Activated naive CD4-positive, alpha-beta T cell treated with anti-CD3 and anti-CD28 coated beads, Interleukin-2, amount 50 U/mL, for 16 hours (primary cell): ENCODE data around the gene CADM3.
A peak's percentile ranks its signal among the peaks of the same experiment; 100 is the strongest.

Experiments
- DNase-seq: peaks from one replicate; pipeline ENCODE4 v3.0.0-alpha.2; 2020

CADM3 gene

GRCh38 chr1:159207774-159208173 lies 36.4 kb downstream of the CADM3 start:
- no peak for DNase-seq

DNA sequence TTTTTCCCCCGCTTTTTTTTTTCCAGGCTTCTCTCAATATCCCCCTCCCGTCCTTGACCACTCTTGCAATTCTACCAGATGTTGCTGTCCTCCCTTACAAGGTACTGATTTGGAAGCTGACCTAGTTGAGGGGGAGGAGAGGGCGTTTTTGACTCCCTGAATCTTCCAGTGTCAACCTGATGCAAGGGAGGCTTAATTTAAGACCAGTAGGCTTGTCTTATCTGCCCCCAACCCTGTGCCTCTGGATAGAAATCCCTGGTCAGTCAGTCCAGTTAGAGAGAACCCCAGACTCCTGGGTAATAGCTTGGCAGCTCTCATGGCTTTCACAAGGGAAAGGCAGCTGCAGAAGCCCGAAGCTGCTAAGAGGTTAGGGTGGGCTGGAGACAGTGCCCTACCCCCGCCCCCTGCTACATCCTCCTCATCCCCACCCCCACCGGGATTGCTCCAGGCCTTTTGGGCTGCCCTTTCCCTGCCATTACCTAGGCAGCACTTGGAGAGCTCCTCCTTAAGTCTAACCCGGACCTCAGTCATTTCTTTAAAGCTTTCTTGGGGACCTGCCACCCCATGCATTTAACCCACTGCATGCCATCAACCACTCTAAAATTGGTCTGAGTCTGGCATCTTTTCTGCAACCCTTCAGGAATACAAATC lies 36.9 kb downstream of the CADM3 start:
- DNase-seq: no peak

DNA sequence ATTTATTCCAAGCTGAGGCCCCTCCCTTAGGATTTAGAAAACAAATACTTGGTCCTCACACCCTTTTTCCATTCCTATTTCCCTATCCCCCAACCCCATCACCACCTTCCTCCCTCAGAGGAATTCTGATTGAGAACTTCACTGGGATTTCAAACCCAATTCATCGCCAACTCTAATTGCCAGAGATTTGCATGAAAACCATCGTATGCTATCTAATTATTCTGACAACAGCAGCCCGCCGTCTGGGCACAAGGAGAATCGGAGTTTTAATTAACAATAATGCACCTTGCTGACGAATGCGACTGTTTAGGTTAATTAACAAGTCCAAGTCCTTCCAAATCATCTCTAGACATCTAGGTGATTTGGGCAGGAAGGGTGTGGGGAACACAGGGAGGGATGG lies 37.6 kb downstream of the CADM3 start:
- no peak for DNase-seq

DNA sequence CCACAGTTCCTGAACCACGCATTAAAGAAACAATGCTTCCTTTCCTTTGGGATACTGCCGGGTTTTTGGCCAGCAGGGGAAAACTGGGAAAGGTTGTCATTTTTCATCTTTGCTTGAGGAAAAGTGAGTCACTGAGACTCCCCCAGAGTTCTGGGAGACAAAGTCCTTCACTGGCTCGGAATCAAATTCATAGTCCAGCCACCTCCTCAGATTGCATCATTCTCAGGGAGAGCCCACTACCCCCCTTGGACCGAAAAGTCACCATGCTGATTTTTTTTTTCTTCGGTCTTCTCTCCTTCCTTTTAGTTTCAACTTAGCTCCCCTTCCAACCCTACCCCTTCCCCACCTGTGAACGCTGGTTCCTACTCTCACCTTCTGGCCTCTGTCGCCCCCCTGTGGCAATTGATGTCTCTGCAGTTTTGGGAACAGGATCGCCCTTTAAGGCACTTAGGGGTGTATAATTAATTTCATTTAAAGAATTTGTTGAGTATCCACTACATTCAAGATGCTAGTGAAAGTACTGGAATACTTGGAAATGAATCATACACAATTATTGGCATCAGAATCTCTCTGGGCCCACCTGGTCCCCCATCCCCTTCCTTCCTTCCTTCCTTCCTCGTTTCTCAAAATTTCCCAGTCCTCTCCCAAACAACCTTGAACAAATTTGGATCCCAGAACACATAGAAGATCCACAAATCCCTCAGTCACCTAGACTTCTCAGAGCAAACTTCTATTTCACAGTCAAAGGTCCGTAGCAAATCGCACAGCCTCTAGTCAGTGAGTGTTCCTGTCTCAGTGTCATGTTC lies 40.1 kb downstream of the CADM3 start:
- peak; percentile 52 for DNase-seq

DNA sequence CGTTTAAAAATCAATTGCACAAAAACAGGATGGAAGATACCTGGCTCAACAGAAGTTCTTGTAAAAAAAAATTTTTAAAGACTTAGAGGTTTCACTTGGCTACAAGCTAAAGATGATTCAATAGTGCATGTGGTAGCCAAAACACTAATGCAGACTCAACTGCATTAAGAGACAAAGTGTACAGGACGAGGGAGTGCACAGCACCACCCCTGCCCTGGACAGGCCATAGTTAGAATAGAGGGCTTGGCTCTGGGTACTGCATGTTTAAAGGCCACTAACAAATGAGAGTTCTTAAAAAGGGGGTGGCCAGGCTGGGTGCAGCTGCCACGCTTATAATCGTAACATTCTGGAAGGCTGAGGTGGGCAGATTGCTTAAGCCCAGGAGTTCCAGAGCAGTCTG lies 41.2 kb downstream of the CADM3 start:
- no peak for DNase-seq

DNA sequence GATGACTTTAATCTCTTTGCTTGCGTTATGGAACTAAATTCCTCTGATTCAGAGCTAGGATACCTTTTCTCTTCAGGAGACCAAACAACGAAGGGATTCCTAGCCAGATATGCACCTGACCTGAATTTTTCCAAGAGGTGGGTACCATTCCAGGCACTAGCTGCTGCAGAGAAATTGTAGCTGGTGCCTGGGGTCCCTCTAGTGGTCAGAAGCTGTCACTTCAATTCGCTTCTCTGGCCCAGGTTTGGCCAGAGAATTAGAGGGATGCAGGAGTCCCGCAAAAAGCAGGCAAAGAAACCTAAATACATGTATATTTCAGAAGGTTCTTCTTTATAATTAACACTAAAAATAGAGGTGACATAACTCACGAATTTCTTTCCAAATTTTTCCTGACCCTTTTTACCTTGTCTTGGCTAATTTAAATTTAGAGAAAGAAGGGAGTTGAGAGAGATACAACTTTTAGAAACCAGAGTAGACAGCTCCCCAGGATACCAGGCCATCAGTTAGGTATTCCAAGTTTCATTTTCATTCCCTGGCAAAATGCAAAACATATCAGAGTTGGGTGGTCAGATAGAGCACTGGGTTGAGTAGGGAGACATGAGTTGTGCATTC lies 42.8 kb downstream of the CADM3 start:
- DNase-seq: peak; percentile 20

DNA sequence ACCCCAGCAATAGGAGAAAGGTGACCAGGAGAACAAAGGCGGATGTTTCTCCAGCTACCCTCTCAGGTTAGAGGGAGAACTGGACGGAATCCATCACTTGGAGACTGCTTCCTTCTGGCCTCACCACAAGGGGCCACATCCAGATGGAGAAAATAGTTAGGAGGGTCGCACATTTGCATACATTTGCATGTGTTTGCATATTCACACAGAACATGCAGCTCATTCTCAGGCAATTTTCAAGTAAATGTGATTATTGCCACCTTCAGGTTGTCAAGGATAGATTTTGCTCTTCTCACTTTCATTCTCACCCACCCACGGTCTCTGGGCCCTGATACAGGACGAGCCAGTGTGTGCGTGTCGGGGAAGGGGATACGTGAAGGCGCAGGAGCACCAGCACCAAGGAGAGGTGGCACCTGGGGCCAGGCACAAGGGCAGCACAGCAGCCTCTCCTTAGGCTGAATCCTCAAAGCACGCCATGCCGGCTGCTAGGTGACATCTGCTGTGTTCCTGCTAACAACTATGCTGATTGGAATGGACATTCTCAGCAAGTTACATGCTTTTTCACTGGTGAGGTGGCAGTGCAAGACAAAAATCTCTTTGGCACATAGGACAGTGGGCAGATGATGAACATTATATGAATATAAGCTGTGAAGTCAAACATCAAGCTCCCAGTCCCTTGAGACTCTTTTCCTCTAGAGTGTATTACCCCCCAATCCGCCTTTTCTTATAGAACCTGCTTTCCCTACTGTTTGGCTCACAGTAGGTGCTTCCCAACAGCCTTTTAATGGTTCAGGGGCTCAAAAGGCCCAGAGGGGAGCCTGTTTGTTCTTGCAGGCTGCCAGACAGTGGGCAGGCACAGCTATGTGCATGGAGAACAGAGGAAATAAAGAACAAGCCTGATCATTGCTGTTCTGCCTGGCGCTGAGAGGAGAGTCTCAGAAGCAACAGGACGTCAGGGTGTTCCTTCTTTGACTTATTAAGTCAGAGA lies 47.5 kb downstream of the CADM3 start:
- DNase-seq: no peak

DNA sequence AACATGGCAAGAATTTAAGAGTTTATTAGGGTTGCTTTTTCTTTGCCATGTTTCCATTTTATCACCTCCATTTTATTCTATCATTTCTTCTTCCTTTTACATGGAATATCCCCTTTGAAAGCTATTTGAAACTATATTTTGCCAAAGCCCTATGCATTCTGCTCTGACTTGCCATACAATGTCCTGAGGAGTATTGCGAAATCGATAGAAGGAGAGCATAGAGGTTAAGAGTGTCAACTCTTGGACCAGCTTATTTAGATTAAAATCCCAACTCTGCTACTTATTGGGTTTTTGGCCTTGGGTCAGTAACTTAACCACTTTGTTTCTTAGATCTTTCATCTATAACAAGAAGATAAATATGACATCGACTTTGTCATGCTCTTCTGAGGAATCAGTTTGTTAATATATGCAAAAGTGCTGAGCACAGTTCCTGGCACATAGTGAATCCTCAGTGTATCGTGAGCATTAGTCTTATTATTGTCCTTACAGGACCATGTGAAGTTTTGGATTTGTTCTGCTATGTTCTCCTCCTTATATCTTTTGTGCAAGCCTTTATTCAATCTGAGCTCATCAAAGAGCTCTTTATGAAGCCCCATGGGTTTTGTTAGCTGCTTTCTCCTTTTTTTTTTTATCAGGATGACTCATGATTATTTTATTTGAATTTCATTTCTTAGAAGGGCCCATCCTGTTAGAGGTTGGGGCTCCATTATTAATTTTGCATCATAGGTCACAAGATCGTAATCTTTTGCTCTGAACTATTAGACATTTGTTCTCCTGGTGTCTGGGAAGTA lies 50.9 kb downstream of the CADM3 start:
- no peak for DNase-seq

GRCh38 chr1:159223004-159223403 lies 51.6 kb downstream of the CADM3 start:
- no peak for DNase-seq

DNA sequence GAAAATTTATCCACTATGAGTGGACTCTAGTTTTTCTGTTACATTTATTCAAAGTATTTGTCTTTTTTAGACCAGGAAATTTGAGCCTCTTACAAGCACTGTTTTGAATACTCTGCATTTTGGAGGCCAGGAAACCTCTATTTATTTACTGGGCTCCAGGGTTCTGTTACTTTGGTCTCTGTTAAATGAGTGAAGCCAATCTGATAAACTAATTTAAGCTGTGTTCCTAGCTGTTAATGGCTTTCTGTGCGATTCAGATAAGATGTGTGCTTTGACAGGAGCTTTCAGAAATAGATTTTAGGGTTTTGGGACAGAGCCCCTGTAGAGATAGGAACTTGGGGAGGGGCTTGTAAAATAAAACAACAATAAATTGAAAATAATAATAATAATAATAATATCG lies 57.1 kb downstream of the CADM3 start:
- no peak for DNase-seq

GRCh38 chr1:159229260-159229885 lies 58.0 kb downstream of the CADM3 start:
- DNase-seq: no peak

DNA sequence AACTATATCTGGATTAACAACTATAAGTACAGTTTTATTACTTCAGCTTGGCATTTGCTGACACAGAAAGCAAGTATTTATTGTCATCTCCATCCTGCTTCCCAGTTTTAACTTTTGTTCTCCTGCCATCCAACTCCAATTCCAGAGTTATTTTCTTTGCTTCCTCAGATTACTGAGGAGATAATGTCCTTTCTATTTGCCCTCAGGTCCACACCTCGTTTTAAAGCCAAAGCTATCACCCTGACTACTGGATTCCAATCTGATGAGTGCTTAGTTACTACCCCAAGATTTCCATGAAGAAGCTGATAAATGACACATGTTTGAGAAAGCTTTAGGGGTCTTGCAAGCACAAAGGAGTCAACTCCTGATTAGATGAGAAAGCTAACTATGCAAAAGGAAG lies 58.5 kb downstream of the CADM3 start:
- DNase-seq: no peak

- no peak for DNase-seq
These were observed 68.3 kb downstream of the CADM3 start for GRCh38 chr1:159239551-159240220.

GRCh38 chr1:159247266-159247665 lies 75.9 kb downstream of the CADM3 start:
- DNase-seq: no peak

DNA sequence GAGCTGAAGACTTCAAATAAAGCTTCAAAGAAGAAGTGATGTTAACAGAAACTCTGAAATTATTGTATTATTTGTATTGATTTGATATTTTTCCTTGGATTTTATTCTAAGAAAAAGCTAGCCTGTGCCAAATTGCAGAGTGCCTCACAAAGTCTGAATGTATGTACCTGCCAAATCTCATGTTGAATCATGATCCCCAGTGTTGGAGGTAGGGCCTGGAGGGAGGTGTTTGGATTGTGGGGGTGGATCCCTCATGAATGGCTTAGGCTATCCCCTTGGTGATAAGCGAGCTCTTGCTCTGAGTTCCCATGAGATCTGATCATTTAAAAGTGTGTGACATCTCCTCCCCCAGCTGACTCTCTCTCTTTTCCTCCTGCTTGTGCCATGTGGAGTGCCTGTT lies 76.9 kb downstream of the CADM3 start:
- no peak for DNase-seq

- DNase-seq: no peak
These were observed 79.3 kb downstream of the CADM3 start for GRCh38 chr1:159250638-159251216.
